Measurements from ENCODE around the gene TM9SF4. TPM values are rescaled to one million over a fixed set of nuclear protein-coding genes. Genes with fewer than 3 reads are reported as not detected.

Gene TM9SF4
- total RNA-seq, 4 donors from 2014 or later = 17.2 to 24.8 (median 22.1) TPM

GRCh38 chr20:32152421-32153155 is 43.1 kb downstream of the TM9SF4 start:
- no peak for TF ChIP-seq CTCF (IDR thresholded peaks at IDR 0.05; ENCODE audit: low read depth)

GRCh38 chr20:32153156-32153665 is 43.7 kb downstream of the TM9SF4 start:
- TF ChIP-seq CTCF (IDR thresholded peaks at IDR 0.05; ENCODE audit: low read depth) = no peak

DNA sequence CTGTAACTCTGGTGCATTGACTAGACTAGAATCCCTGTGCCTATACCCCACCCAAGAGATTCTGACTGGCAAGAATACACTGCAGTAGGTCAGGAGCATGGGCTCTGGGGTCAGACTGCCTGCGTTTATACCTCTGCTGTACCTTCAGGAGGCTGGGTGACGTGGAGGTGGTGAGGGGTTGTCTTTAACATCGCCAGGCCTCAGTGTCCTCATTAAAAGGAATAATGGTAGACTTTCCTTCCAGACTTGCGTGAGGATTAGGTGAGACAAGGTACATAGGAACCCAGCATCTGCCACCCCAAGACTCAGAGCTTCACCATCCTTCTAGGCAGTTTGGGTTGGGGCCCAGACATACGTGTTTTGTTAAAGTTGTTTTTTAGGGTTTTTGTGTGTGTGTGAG is 44.3 kb downstream of the TM9SF4 start:
- no peak for TF ChIP-seq CTCF (IDR thresholded peaks at IDR 0.05; ENCODE audit: low read depth)

DNA sequence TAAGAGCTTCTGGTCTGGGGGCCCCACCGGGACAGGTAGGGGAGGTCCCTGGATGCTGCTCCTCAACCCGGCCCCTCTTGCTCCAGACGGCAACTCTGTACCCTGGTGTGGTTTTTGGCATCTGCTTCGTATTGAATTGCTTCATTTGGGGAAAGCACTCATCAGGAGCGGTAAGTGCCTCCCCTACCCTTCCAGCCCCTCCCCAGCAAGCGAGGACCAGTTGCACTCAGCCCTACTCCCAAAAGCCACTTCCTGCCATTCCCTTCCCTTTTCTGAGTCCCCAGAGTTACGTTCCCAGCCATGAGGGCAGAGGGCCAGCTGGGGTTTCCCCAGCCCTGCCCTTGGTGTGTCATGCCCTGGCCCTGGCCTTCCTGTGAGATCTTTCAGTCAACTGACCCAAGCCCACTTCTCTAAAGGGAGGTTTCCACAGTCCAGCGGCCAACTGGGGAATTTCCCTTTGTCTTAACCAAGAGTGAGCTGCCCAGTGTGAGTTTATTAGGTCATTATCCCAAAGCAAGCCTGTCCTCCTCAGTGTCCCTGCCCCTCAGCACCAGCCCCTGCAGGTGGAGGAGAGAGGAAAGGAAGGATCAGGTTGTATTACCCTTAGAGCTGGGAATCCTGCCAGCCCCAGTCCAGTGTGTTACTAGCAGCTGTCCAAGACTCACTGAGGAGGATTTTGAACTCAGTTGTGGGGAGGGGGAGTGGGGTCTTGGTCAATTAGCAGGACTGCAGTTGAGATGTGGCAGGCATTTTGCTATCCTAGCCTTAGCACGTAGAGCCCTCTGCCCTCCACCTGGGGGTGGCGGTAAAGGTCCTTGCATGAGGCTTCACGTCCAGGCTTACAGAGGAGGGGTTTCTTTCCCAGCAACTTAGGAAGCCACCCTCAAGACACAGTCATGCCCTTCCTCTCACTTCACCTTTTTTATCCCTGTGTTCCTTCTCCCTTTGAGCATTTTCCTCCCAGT is 45.8 kb downstream of the TM9SF4 start:
- TF ChIP-seq CTCF (IDR thresholded peaks at IDR 0.05; ENCODE audit: low read depth) = no peak

- TF ChIP-seq CTCF (IDR thresholded peaks at IDR 0.05; ENCODE audit: low read depth) = no peak
These were observed 48.1 kb downstream of the TM9SF4 start for GRCh38 chr20:32157611-32158010.

- no peak for TF ChIP-seq CTCF (IDR thresholded peaks at IDR 0.05; ENCODE audit: low read depth)
These were observed 48.8 kb downstream of the TM9SF4 start for GRCh38 chr20:32158351-32158750.

Measured in subcutaneous adipose tissue (tissue), 4 donors.